ENCODE data around the gene PDGFRB. TPM values are rescaled to one million over a fixed set of nuclear protein-coding genes. Genes with fewer than 3 reads are reported as not detected.

Gene PDGFRB
- total RNA-seq, 1 experiment from 2014 or later, result 0.34 TPM

Other genes with a start within 250 kb of the PDGFRB start
- gene PDE6A, start 211.1 kb downstream of the PDGFRB start, total RNA-seq (2021; ENCODE audit: unreplicated experiment), result not detected
- 7.8 TPM for gene SLC26A2, start 195.1 kb downstream of the PDGFRB start, total RNA-seq (2021; ENCODE audit: unreplicated experiment)
- 2.1 TPM for gene TIGD6, start 155.2 kb downstream of the PDGFRB start, total RNA-seq (2021; ENCODE audit: unreplicated experiment)
- 41.8 TPM for gene HMGXB3, start 155.1 kb downstream of the PDGFRB start, total RNA-seq (2021; ENCODE audit: unreplicated experiment)
- gene CSF1R, start 69.3 kb downstream of the PDGFRB start, total RNA-seq (2021; ENCODE audit: unreplicated experiment), result 0.17 TPM
- gene CDX1, start 10.9 kb upstream of the PDGFRB start, total RNA-seq (2021; ENCODE audit: unreplicated experiment), result not detected
- not detected for gene SLC6A7, start 34.2 kb upstream of the PDGFRB start, total RNA-seq (2021; ENCODE audit: unreplicated experiment)
- not detected for gene CAMK2A, start 133.9 kb upstream of the PDGFRB start, total RNA-seq (2021; ENCODE audit: unreplicated experiment)
- gene ARSI, start 147.1 kb upstream of the PDGFRB start, total RNA-seq (2021; ENCODE audit: unreplicated experiment), result 0.07 TPM
- 94.7 TPM for gene TCOF1, start 201.9 kb upstream of the PDGFRB start, total RNA-seq (2021; ENCODE audit: unreplicated experiment)

Data from HCT116 (cell line).